ENCODE results near the gene PMPCA. TPM values are rescaled to one million over a fixed set of nuclear protein-coding genes. Genes with fewer than 3 reads are reported as not detected.

PMPCA gene
- total and polyA plus RNA-seq, 2 donors (not counting 3 experiments of a cell fraction or from before 2014, with no cell fraction given): 69.0 to 75.3 TPM

DNA sequence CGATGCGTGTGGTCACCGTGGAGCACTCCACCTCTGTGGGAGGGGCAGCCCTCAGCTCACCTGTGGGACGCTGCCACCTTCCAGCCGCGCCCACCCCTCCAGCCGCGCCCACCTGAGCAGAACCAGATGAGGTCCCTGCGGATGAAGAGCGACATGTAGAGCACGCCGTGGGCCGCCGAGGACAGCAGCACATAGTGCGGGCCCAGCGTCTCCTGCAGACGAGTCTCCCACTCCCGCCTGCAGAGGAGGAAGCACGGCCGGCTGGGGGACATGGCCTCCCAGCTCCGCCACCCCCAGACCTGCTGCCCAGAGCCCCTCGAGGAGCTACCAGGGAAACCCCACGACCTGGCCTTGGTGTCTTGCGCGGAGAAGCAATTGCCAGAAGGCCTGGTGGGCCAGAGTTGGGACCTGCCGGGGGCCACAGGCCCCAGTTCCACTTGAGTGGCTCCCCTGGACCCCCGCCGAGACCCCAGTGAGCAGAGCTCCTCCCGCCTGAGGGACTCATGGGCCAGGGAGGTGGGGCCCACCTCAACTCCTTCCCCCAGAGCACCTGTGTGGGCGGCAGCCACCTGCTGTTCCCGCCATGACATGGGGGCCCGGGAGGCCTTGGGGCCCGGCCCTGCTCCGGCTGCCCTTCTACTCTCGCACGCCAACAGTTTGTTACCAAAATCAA lies 22.7 kb downstream of the PMPCA start:
- no peak for TF ChIP-seq POLR2A (IDR thresholded peaks at IDR 0.05; ENCODE audit: low read depth, low read length)
- TF ChIP-seq EZH2 (IDR thresholded peaks at IDR 0.05; ENCODE audit: borderline replicate concordance, low read depth, low read length, severe bottlenecking): no peak
- no peak for TF ChIP-seq POLR2AphosphoS5 (IDR thresholded peaks at IDR 0.05; ENCODE audit: insufficient read depth, low read depth, low read length)
- TF ChIP-seq, protein P1, sequence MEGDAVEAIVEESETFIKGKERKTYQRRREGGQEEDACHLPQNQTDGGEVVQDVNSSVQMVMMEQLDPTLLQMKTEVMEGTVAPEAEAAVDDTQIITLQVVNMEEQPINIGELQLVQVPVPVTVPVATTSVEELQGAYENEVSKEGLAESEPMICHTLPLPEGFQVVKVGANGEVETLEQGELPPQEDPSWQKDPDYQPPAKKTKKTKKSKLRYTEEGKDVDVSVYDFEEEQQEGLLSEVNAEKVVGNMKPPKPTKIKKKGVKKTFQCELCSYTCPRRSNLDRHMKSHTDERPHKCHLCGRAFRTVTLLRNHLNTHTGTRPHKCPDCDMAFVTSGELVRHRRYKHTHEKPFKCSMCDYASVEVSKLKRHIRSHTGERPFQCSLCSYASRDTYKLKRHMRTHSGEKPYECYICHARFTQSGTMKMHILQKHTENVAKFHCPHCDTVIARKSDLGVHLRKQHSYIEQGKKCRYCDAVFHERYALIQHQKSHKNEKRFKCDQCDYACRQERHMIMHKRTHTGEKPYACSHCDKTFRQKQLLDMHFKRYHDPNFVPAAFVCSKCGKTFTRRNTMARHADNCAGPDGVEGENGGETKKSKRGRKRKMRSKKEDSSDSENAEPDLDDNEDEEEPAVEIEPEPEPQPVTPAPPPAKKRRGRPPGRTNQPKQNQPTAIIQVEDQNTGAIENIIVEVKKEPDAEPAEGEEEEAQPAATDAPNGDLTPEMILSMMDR (IDR thresholded peaks at IDR 0.05; ENCODE audit: extremely low read depth in 1 of 2, insufficient read depth in 1 of 2, low read depth in 1 of 2, low read length in 2 of 2): no peak
- no peak for TF ChIP-seq FOS (IDR thresholded peaks at IDR 0.05; ENCODE audit: borderline replicate concordance, insufficient read depth, low read length)
- no peak for TF ChIP-seq JUN (IDR thresholded peaks at IDR 0.05; ENCODE audit: borderline replicate concordance, insufficient read depth, insufficient read length, low read depth)
- TF ChIP-seq MYC (IDR thresholded peaks at IDR 0.05; ENCODE audit: low read depth, low read length): no peak
- no peak for TF ChIP-seq GATA2 (IDR thresholded peaks at IDR 0.05; ENCODE audit: insufficient read depth, insufficient read length, low read depth, low read length)
- TF ChIP-seq, protein P2, sequence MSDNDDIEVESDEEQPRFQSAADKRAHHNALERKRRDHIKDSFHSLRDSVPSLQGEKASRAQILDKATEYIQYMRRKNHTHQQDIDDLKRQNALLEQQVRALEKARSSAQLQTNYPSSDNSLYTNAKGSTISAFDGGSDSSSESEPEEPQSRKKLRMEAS (IDR thresholded peaks at IDR 0.05; ENCODE audit: insufficient read depth, insufficient read length): no peak
- H3K4me3 ChIP-seq (replicated peaks in 1 of 3; ENCODE audit: insufficient read depth in 1 of 3, low read depth in 1 of 3, low read length in 3 of 3): no peak overlapping the region
- peaks cover 2 to 17% of the 10 kb centered on the region in 2 experiments for H3K36me3 ChIP-seq (ENCODE audit: control insufficient read depth in 2 of 2, extremely low read depth in 1 of 2, insufficient read depth in 2 of 2, low read length in 2 of 2)
- BruUV-seq (replicated peaks): no TSS peak
- dilution Hi-C loops (cut with MboI; ENCODE audit: extremely low pct_ligation_motif_present, low sequenced_read_pairs): no loop called here
- FAIRE-seq (no peak), DNase-seq (ENCODE audit: low read depth, low spot score) (no peak)
- H3K9me3 ChIP-seq (replicated peaks; ENCODE audit: control insufficient read depth, insufficient read depth, low read length): no peaks in the 10 kb centered on the region
- intact Hi-C loops (cut with micrococcal nuclease): no loop called here
- CTCF ChIA-PET: no interaction called here
- no peaks in the 10 kb centered on the region for H3K9me1 ChIP-seq (replicated peaks; ENCODE audit: control insufficient read depth, extremely low read depth, insufficient read depth, low read length)
- no peak overlapping the region for H3K27ac ChIP-seq (ENCODE audit: insufficient read depth, low read depth, low read length)
- H2AFZ ChIP-seq (ENCODE audit: low read depth, low read length): no peak overlapping the region
- H3K4me2 ChIP-seq (ENCODE audit: insufficient read depth, low read length): no peak overlapping the region
- H4K20me1 ChIP-seq (replicated peaks; ENCODE audit: control insufficient read depth, extremely low read depth, insufficient read depth, low read length): no peaks in the 10 kb centered on the region
- H3K9ac ChIP-seq (replicated peaks; ENCODE audit: extremely low read depth, insufficient read depth, low read length): no peak overlapping the region
- peaks cover 35% of the 10 kb centered on the region for H3K79me2 ChIP-seq (ENCODE audit: control insufficient read depth, insufficient read depth, low read length)
- H3K27me3 ChIP-seq (ENCODE audit: control insufficient read depth in 2 of 2, insufficient read depth in 2 of 2, low read length in 2 of 2): no peaks in the 10 kb centered on the region
- peaks cover 11% of the 10 kb centered on the region for H3K4me1 ChIP-seq (ENCODE audit: control insufficient read depth, extremely low read depth, insufficient read depth, low read length)
- POLR2A ChIA-PET: no interaction called here

Data from endothelial cell of umbilical vein (primary cell).